ENCODE results near the gene PNO1. TPM values are rescaled to one million over a fixed set of nuclear protein-coding genes. Genes with fewer than 3 reads are reported as not detected.
A peak's percentile ranks its signal among the peaks of the same experiment; 100 is the strongest.

The PNO1 gene
- total and polyA plus RNA-seq, 10 of the 15 experiments (the other 5 are each of a cell fraction or from before 2014, with no cell fraction given): 9.7 to 60.2 (median 30.3) TPM

GRCh38 chr2:68200157-68200787, 42.6 kb downstream of the PNO1 start:
- Histone ChIP-seq H2AFZ (ENCODE audit: control insufficient read depth, low read depth, low read length) (no peak overlapping the region), H3K27ac (ENCODE audit: control insufficient read depth, insufficient read depth) (no peak overlapping the region), H3K9ac (ENCODE audit: control insufficient read depth, insufficient read depth, low read length) (no peak overlapping the region), H4K20me1 (ENCODE audit: control insufficient read depth, insufficient read depth) (no peaks in the 10 kb centered on the region; the same call in 1 of the 2 replicates), H3K4me3 (no peak overlapping the region; the same call in 1 of the 2 replicates), H3K79me2 (ENCODE audit: control insufficient read depth, insufficient read depth, low read length) (peaks cover 59% of the 10 kb centered on the region), H3K4me1 (ENCODE audit: control insufficient read depth, insufficient read depth, low read length) (peaks cover 15% of the 10 kb centered on the region), H3K9me3 (replicated peaks; ENCODE audit: control insufficient read depth, insufficient read depth, low read length) (no peaks in the 10 kb centered on the region), H3K36me3 (ENCODE audit: control insufficient read depth in 2 of 2, insufficient read depth in 2 of 2, low read length in 1 of 2) (peaks cover 0 to 7% of the 10 kb centered on the region in 2 experiments; a peak in 2 of 4 replicates), H3K4me2 (ENCODE audit: control insufficient read depth, insufficient read depth) (peak overlapping the region; percentile 44; the same call in 1 of the 2 replicates), H3K27me3 (replicated peaks in 1 of 2; ENCODE audit: control insufficient read depth in 2 of 2, insufficient read depth in 2 of 2, low read length in 1 of 2) (no peaks in the 10 kb centered on the region)
- ATAC-seq (peak; percentile 9; the same call in 2 of the 3 replicates), FAIRE-seq (no peak), DNase-seq (ENCODE audit: low read depth, low spot score) (no peak)
- ChIA-PET POLR2A (interaction anchor here (0.6 kb wide), 1 partner anchor 89 kb away, joined by 3 read pairs; no protein-coding TSS in a partner anchor), RAD21 (ENCODE audit: unreplicated experiment) (interaction anchor here (1.6 kb wide), 2 partner anchors 14 to 78 kb away, joined by 3 read pairs; no protein-coding TSS in a partner anchor), CTCF (interaction anchor here (0.9 to 9.9 kb wide), 4 partner anchors 14 to 82 kb away, joined by 3 to 103 read pairs (median 34); no protein-coding TSS in a partner anchor), SMC1A (ENCODE audit: uncharacterized antibody, unreplicated experiment) (interaction anchor here (1.0 to 2.0 kb wide), 9 partner anchors 9 to 241 kb away, joined by 3 to 5 read pairs (median 4); no protein-coding TSS in a partner anchor)
- 31% methylated on average over 4 of the region's 4 CpGs for WGBS (ENCODE audit: insufficient coverage, insufficient replicate concordance, low lambda C conversion rate, missing lambda C conversion rate)
- in situ Hi-C loops (cut with MboI): no loop called here
- no TSS peak for BruUV-seq (replicated peaks)
- intact Hi-C loops (cut with micrococcal nuclease; ENCODE audit: unreplicated experiment): loop anchor here (5.0 kb wide), 1 partner anchor 242 kb away; no protein-coding TSS in a partner anchor
- TF ChIP-seq POLR2AphosphoS5 (IDR thresholded peaks at IDR 0.05; ENCODE audit: low read length) (no peak), ZNF207 (IDR thresholded peaks at IDR 0.05; ENCODE audit: borderline replicate concordance) (no peak), SPI1 (IDR thresholded peaks at IDR 0.05; ENCODE audit: borderline replicate concordance, insufficient read depth, low read depth, low read length) (peak; percentile 17; the same call in 1 of the 2 replicates), JUNB (IDR thresholded peaks at IDR 0.05) (peak; percentile 30), ZNF592 (IDR thresholded peaks at IDR 0.05) (no peak), CEBPB (IDR thresholded peaks at IDR 0.05; ENCODE audit: borderline replicate concordance in 1 of 2, low read depth in 2 of 2, low read length in 2 of 2) (no peak), ZNF687 (IDR thresholded peaks at IDR 0.05) (no peak), FOXK2 (IDR thresholded peaks at IDR 0.05) (no peak), E2F4 (IDR thresholded peaks at IDR 0.05; ENCODE audit: low read depth, low read length) (no peak), ATF2 (IDR thresholded peaks at IDR 0.05; ENCODE audit: low read length) (0 out of 2 replicates have a peak, but pooled peaks have one; percentile 44), TCF7 (IDR thresholded peaks at IDR 0.05; ENCODE audit: borderline replicate concordance) (no peak), RUNX3 (IDR thresholded peaks at IDR 0.05; ENCODE audit: low read length) (peak; percentile 52; the same call in 1 of the 2 replicates)

Measured in GM12878 (cell line).